Renal cortex interstitium (tissue), 11 donors: ENCODE results near the gene CCS. TPM values are rescaled to one million over a fixed set of nuclear protein-coding genes. Genes with fewer than 3 reads are reported as not detected.
"Not testable (repeated sequence)": the region's sequence is repeated elsewhere in the genome, so short reads cannot be mapped to it uniquely, and the experiment has no call there.

Experiments
- DNase-seq, 11 donors: peaks; one replicate each; pipeline ENCODE4 v3.0.0-alpha.2; 2013; ENCODE audit warnings: low read depth in 9 of 11, low spot score in 4 of 11; ENCODE audit errors: extremely low read depth in 1 of 11
- polyA plus RNA-seq, 3 donors: library from polyadenylated mRNA; unstranded; fragments of 120-200 nt; gene quantifications; one replicate each; pipeline ENCODE4 v1.2.1, GENCODE V29; 2013; ENCODE audit not compliant: insufficient read length in 3 of 3

The CCS gene
- polyA plus RNA-seq, 3 donors = 37.4 to 75.3 (median 59.8) TPM

- peak in 10 of 11 donors; percentile 33 to 72 (median 67) for DNase-seq
These were observed 13.9 kb upstream of the CCS start for GRCh38 chr11:66579017-66579606.

- DNase-seq = no peak
These were observed 12.2 kb upstream of the CCS start for GRCh38 chr11:66580803-66581202.

- no peak for DNase-seq
These were observed 11.7 kb upstream of the CCS start for GRCh38 chr11:66581261-66581660.

- not testable (repeated sequence) for DNase-seq
These were observed 10.3 kb upstream of the CCS start for GRCh38 chr11:66582565-66583147.

- DNase-seq = not testable (repeated sequence)
These were observed 7.5 kb upstream of the CCS start for GRCh38 chr11:66585447-66585846.

- no peak for DNase-seq
These were observed 6.8 kb upstream of the CCS start for GRCh38 chr11:66586136-66586535.

GRCh38 chr11:66589315-66589714 lies 3.7 kb upstream of the CCS start:
- DNase-seq = not testable (repeated sequence)

- no peak for DNase-seq
These were observed 2.8 kb upstream of the CCS start for GRCh38 chr11:66589996-66590675.

GRCh38 chr11:66591175-66591574 lies 1.8 kb upstream of the CCS start:
- DNase-seq = no peak

GRCh38 chr11:66593303-66593635 lies 284 bp downstream of the CCS start:
- no peak for DNase-seq

- DNase-seq = no peak
These were observed 665 bp downstream of the CCS start for GRCh38 chr11:66593650-66594049.

GRCh38 chr11:66595245-66595904 lies 2.4 kb downstream of the CCS start:
- DNase-seq = peak in 5 of 11 donors; percentile 52 to 76 (median 69)

GRCh38 chr11:66598993-66599392 lies 6.0 kb downstream of the CCS start:
- no peak for DNase-seq

GRCh38 chr11:66600219-66600618 lies 7.2 kb downstream of the CCS start:
- no peak for DNase-seq

- no peak for DNase-seq
These were observed 7.7 kb downstream of the CCS start for GRCh38 chr11:66600631-66601233.

- no peak for DNase-seq
These were observed 10.1 kb downstream of the CCS start for GRCh38 chr11:66603072-66603471.

GRCh38 chr11:66604155-66604554 lies 11.2 kb downstream of the CCS start:
- DNase-seq = no peak

- not testable (repeated sequence) for DNase-seq
These were observed 13.6 kb downstream of the CCS start for GRCh38 chr11:66606608-66607007.

GRCh38 chr11:66607126-66607834 lies 14.3 kb downstream of the CCS start:
- DNase-seq = no peak
